Upper lobe of left lung (tissue), 6 donors: ENCODE data around the gene RFX1. TPM values are rescaled to one million over a fixed set of nuclear protein-coding genes. Genes with fewer than 3 reads are reported as not detected.
A peak's percentile ranks its signal among the peaks of the same experiment; 100 is the strongest.
"Not testable (repeated sequence)": the region's sequence is repeated elsewhere in the genome, so short reads cannot be mapped to it uniquely, and the experiment has no call there.

Experiments used
- ATAC-seq, 2 donors: fragments of 200-7000 bp; cut with Tn5 transposase; one replicate each; pipeline ENCODE4 v1.9.1; 2022; ENCODE audit warnings: mild to moderate bottlenecking in 2 of 2, moderate library complexity in 2 of 2; ENCODE audit not compliant: low FRiP score in 2 of 2
- DNase-seq, 2 donors: peaks; one replicate each; pipeline ENCODE4 v3.0.0-alpha.2; 2019 to 2020
- H3K27ac ChIP-seq, 4 donors: fragments of 200-600 bp; sonication (generic); one replicate each; pipeline ENCODE4 v1.5.1; 2016 to 2019
- H3K27me3 ChIP-seq, 4 donors: fragments of 200-600 bp; sonication (generic); one replicate each; pipeline ENCODE4 v1.5.1; 2017 to 2019
- H3K36me3 ChIP-seq, 4 donors: fragments of 200-600 bp; sonication (generic); one replicate each; pipeline ENCODE4 v1.5.1; 2016 to 2019
- H3K4me1 ChIP-seq, 4 donors: fragments of 200-600 bp; sonication (generic); one replicate each; pipeline ENCODE4 v1.5.1; 2018 to 2019
- H3K4me3 ChIP-seq, 4 donors: fragments of 200-600 bp; sonication (generic); one replicate each; pipeline ENCODE4 v1.5.1; 2017 to 2019; ENCODE audit warnings: mild to moderate bottlenecking in 2 of 4, moderate library complexity in 1 of 4
- H3K9me3 ChIP-seq, 4 donors: fragments of 200-600 bp; sonication (generic); one replicate each; pipeline ENCODE4 v1.5.1; 2018 to 2019
- EP300 ChIP-seq, 4 donors: sonication (generic); formaldehyde crosslinking; IDR thresholded peaks; one replicate each; pipeline ENCODE4 v1.5.1; 2017; ENCODE audit warnings: antibody characterized with exemption in 4 of 4, control low read depth in 2 of 4
- POLR2A ChIP-seq, 4 donors: fragments of 450-650 bp; IDR thresholded peaks; one replicate each; pipeline ENCODE4 v1.5.1; 2016 to 2017; ENCODE audit warnings: antibody characterized with exemption in 4 of 4, mild to moderate bottlenecking in 2 of 4
- POLR2AphosphoS5 ChIP-seq, 2 donors: sonication (generic); formaldehyde crosslinking; IDR thresholded peaks; one replicate each; pipeline ENCODE4 v1.5.1; 2017; ENCODE audit warnings: antibody characterized with exemption in 2 of 2
- WGBS, 2 donors: methylation state at CpG; one replicate each; pipeline ENCODE4 v1.1.5; 2017 to 2018; 5-methylcytosine and 5-hydroxymethylcytosine counted together
- total RNA-seq, 6 donors: library from RNA; depleted of rRNA in 4 of 6; stranded (reverse); fragments of >200 nt in 4 of 6; gene quantifications; one replicate each; pipeline versions ENCODE4 v1.1.0 to v1.2.1, GENCODE V29; 2016 to 2021
- TF ChIP-seq, protein P1 (sequence below), 6 experiments: fragments of 450-650 bp in 4 of 6; fragments of 200-600 bp in 2 of 6; sonication (generic) in 2 of 6; IDR thresholded peaks; one replicate each; pipeline ENCODE4 v1.5.1; 2016 to 2019; ENCODE audit warnings: antibody characterized with exemption in 6 of 6
- donor health status: DM: no; HTN: no; CAD: no; lungs with moderate emphysema.
- donor health status: DM: no; HTN: yes; CAD: no; lungs with severe emphysema.

Gene RFX1
- total RNA-seq, 6 donors from 2014 or later, result 6.0 to 22.3 (median 15.5) TPM

DNA sequence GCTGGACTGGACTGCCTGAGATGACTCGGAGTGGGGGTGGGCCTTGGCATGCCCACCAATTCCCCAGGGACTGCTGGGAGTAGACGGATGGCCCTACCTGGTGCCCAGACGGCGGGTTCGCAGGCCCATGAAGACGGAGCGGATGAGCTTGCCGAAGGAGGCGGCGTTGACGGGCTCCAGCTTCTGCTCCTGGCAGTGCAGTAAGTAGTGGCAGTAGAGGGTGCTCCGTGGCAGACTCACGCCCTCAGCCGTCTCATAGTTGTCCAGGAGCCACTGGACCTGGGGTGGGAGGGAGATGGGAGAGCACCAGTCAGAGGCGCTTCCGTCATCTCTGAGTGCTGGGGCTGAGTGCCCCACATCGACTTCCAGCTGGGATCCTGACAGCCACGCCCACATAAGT, 36.2 kb downstream of the RFX1 start:
- Histone ChIP-seq H3K36me3 (peaks cover 30 to 86% (median 60%) of the 10 kb centered on the region in 4 donors), H3K27me3 (no peaks in the 10 kb centered on the region), H3K4me1 (no peaks in the 10 kb centered on the region), H3K9me3 (no peaks in the 10 kb centered on the region), H3K27ac (no peak overlapping the region), H3K4me3 (no peak overlapping the region)
- 94% methylated on average over 11 to 17 of the region's 18 CpGs for WGBS, 2 donors
- ATAC-seq, result no peak
- TF ChIP-seq POLR2AphosphoS5 (IDR thresholded peaks at IDR 0.05), result no peak
- DNase-seq, result peak in 1 of 2 donors; percentile 68

DNA sequence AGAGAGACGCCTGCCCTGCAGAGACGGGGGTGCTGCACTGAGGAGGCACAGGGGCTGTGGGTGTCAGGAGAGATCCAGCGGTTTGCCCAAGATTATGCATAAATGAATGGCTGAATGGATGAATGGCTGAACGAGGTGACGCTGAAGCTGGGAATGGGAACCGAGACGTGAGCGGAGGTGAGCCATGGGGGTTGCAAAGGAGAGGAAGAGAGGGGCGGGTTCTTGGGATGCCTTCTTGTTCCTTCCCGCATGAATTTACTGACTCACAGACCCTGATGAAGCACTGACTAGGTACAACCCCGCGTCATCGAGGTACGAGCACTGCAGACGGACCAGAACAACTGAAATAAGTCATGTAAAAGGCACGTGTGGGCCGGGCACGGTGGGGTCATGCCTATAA, 37.1 kb downstream of the RFX1 start:
- no peak for ATAC-seq
- H3K27ac ChIP-seq, result no peak overlapping the region
- no peaks in the 10 kb centered on the region for H3K4me1 ChIP-seq
- H3K4me3 ChIP-seq, result no peak overlapping the region
- no peaks in the 10 kb centered on the region for H3K9me3 ChIP-seq
- 93 to 94% methylated on average over 16 to 18 of the region's 18 CpGs for WGBS, 2 donors
- no peak for DNase-seq
- no peaks in the 10 kb centered on the region for H3K27me3 ChIP-seq
- TF ChIP-seq, protein P1, sequence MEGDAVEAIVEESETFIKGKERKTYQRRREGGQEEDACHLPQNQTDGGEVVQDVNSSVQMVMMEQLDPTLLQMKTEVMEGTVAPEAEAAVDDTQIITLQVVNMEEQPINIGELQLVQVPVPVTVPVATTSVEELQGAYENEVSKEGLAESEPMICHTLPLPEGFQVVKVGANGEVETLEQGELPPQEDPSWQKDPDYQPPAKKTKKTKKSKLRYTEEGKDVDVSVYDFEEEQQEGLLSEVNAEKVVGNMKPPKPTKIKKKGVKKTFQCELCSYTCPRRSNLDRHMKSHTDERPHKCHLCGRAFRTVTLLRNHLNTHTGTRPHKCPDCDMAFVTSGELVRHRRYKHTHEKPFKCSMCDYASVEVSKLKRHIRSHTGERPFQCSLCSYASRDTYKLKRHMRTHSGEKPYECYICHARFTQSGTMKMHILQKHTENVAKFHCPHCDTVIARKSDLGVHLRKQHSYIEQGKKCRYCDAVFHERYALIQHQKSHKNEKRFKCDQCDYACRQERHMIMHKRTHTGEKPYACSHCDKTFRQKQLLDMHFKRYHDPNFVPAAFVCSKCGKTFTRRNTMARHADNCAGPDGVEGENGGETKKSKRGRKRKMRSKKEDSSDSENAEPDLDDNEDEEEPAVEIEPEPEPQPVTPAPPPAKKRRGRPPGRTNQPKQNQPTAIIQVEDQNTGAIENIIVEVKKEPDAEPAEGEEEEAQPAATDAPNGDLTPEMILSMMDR (IDR thresholded peaks at IDR 0.05), result no peak
- TF ChIP-seq POLR2AphosphoS5 (IDR thresholded peaks at IDR 0.05) (no peak), EP300 (IDR thresholded peaks at IDR 0.05) (no peak), POLR2A (IDR thresholded peaks at IDR 0.05) (no peak)
- H3K36me3 ChIP-seq, result peaks cover 30 to 90% (median 66%) of the 10 kb centered on the region in 4 donors

DNA sequence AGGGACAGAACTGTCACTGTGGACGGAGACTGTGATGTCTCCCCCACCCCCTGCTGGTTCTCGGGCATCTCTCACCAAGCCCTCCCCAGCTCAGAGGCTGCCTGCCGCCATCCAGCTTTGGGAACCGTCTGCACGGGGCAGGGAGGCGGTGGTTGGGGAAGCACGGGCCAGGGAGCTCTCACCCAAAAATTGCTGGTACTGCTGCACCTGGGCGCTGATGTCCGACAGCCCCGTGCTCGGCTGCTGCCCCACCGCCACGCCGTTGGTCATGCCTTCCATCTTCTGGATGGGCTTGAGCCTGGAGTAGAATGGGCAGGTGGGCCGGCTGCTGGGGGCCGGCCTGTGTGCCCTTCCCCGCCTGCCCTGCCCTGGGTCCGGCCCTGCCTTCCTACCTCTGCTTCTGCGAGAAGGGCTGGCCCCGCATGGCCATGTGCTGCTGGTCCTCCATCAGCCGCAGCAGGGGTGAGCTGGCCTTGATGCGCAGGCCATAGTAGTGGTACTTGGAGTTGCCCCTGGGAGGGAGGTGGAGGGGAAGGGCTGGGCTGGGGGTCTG, 37.7 kb downstream of the RFX1 start:
- Histone ChIP-seq H3K4me1 (no peaks in the 10 kb centered on the region), H3K9me3 (no peaks in the 10 kb centered on the region), H3K27ac (no peak overlapping the region), H3K4me3 (no peak overlapping the region), H3K36me3 (peaks cover 30 to 90% (median 70%) of the 10 kb centered on the region in 4 donors), H3K27me3 (no peaks in the 10 kb centered on the region)
- DNase-seq (peak in 1 of 2 donors; percentile 73), ATAC-seq (no peak)
- 93 to 94% methylated on average over 15 to 22 of the region's 22 CpGs for WGBS, 2 donors
- TF ChIP-seq EP300 (IDR thresholded peaks at IDR 0.05) (no peak), POLR2A (IDR thresholded peaks at IDR 0.05) (no peak)

DNA sequence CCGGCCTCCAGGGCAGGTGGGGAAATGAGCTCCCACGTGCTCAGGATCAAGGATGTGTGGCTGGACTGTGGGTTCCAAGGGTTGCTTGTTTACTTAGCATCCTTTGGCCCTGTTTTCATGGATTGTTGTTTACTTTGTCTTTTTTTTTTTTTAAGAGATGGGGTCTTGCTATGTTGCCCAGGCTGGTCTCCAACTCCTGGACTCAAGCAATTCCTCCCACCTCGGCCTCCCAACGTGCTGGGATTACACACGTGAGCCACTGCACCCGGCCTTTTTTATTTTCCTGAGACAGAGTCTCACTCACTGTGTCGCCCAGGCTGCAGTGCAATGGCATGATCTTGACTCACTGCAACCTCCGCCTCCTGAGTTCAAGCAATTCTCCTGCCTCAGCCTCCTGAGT, 38.9 kb downstream of the RFX1 start:
- not testable (repeated sequence) for H3K4me1 ChIP-seq, H3K27ac ChIP-seq, H3K4me3 ChIP-seq, ATAC-seq, H3K9me3 ChIP-seq, DNase-seq, H3K27me3 ChIP-seq
- 95 to 96% methylated on average over 8 of the region's 8 CpGs for WGBS, 2 donors
- peaks cover 27 to 90% (median 73%) of the 10 kb centered on the region in 4 donors for H3K36me3 ChIP-seq

DNA sequence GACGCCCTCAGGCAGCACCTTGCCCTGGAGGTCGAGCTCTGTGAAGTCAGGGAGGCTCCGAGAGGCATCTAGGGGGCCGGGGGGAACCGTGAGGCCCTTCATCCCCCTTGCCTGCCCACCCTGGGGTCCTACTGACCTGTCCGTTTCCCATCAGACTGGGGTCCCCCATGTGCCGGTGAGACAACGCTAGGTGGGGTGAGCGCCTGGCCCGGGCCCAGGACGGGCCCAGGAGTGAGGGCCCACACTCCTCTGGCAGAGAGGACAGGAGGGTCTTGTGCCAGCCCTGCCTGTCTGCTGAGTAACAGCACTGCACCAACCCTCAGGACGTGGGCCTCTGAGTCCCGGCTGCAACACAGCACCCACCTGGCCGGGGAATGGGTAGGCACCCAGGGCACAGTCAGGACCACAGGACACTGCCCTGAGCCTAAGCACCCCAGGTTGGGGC, 39.4 kb downstream of the RFX1 start:
- Histone ChIP-seq H3K9me3 (no peaks in the 10 kb centered on the region), H3K4me3 (no peak overlapping the region), H3K27ac (no peak overlapping the region), H3K4me1 (no peaks in the 10 kb centered on the region), H3K36me3 (peaks cover 27 to 94% (median 78%) of the 10 kb centered on the region in 4 donors), H3K27me3 (no peaks in the 10 kb centered on the region)
- 80 to 91% methylated on average over 1 to 14 of the region's 14 CpGs for WGBS, 2 donors
- peak in 1 of 2 donors; percentile 72 for DNase-seq
- TF ChIP-seq, protein P1 (IDR thresholded peaks at IDR 0.05), result no peak
- TF ChIP-seq POLR2A (IDR thresholded peaks at IDR 0.05), result no peak
- TF ChIP-seq EP300 (IDR thresholded peaks at IDR 0.05), result no peak
- no peak for TF ChIP-seq POLR2AphosphoS5 (IDR thresholded peaks at IDR 0.05)
- ATAC-seq, result peak in 1 of 2 donors; percentile 4

DNA sequence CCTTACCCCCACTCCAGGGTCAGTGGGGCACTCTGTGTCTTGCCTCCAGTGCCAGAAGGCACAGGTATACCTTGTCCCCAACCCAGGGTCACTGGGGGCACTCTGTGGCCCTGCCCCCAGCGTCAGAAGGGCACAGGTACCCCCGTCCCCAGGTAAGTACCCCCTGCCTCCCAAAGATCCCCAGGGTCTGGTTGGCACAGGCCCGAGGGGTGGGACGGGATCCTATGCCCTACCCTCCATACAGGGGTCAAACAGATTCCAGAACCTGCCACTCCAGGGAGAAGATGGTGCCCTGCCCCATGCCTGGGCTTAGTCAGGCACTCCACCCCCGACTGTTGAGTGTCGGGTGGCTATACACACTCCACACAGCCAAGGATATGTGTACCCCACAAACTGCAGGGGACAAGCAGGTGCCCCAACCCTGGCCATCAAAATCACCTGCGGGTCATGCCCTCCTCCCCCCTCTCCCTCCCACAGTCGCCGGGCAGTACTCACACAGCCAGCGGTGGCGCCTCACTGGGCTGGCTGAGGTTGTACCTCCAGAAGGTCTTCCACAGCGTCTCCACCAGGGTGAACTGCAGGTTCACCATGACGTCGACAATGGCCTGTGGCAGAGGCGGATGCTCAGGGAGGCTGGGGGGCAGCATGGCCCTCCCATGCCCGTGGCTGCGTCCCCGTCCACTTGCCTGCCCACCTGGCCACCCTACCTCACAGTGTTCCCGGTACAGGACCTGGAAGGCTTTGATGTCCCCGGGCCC, 40.0 kb downstream of the RFX1 start:
- DNase-seq (peak in 1 of 2 donors; percentile 69), ATAC-seq (peak in 1 of 2 donors; percentile 2)
- Histone ChIP-seq H3K27me3 (no peaks in the 10 kb centered on the region), H3K9me3 (no peaks in the 10 kb centered on the region), H3K36me3 (peaks cover 29 to 95% (median 84%) of the 10 kb centered on the region in 4 donors), H3K27ac (no peak overlapping the region), H3K4me3 (no peak overlapping the region), H3K4me1 (no peaks in the 10 kb centered on the region)
- 90 to 92% methylated on average over 2 to 19 of the region's 20 CpGs for WGBS, 2 donors
- TF ChIP-seq POLR2A (IDR thresholded peaks at IDR 0.05), result no peak
- TF ChIP-seq, protein P1 (IDR thresholded peaks at IDR 0.05), result no peak
- TF ChIP-seq POLR2AphosphoS5 (IDR thresholded peaks at IDR 0.05), result no peak
- no peak for TF ChIP-seq EP300 (IDR thresholded peaks at IDR 0.05)
